GM12874 (cell line): ENCODE data around the gene TCL1A.

Source experiments
- TF ChIP-seq, protein P1 (sequence below): IDR thresholded peaks from 2 replicates; pipeline ENCODE4 v1.5.1; 2011; ENCODE audit warnings: low read depth, mild to moderate bottlenecking, control low read depth, low read length, moderate library complexity; ENCODE audit not compliant: insufficient read depth

Gene TCL1A

DNA sequence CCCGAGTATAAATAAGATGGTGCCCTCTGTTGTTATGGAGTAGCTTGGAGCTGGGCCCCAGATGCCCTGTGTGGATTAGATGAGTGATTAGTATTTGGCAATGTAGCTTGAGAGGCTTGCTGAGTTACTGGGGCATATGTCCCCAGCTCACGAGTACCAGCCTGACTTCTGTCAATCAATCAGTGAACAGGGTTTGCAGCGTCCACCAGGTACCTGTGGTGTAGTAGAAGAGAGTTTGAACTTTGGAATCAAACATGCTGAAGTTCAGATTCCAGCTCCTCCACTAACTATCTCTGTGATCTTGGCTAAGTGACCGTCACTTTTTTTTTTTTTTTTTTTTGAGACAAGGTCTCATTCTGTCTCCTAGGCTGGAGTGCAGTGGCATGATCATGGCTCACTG is 39.3 kb downstream of the TCL1A start:
- TF ChIP-seq, protein P1, sequence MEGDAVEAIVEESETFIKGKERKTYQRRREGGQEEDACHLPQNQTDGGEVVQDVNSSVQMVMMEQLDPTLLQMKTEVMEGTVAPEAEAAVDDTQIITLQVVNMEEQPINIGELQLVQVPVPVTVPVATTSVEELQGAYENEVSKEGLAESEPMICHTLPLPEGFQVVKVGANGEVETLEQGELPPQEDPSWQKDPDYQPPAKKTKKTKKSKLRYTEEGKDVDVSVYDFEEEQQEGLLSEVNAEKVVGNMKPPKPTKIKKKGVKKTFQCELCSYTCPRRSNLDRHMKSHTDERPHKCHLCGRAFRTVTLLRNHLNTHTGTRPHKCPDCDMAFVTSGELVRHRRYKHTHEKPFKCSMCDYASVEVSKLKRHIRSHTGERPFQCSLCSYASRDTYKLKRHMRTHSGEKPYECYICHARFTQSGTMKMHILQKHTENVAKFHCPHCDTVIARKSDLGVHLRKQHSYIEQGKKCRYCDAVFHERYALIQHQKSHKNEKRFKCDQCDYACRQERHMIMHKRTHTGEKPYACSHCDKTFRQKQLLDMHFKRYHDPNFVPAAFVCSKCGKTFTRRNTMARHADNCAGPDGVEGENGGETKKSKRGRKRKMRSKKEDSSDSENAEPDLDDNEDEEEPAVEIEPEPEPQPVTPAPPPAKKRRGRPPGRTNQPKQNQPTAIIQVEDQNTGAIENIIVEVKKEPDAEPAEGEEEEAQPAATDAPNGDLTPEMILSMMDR = no peak

DNA sequence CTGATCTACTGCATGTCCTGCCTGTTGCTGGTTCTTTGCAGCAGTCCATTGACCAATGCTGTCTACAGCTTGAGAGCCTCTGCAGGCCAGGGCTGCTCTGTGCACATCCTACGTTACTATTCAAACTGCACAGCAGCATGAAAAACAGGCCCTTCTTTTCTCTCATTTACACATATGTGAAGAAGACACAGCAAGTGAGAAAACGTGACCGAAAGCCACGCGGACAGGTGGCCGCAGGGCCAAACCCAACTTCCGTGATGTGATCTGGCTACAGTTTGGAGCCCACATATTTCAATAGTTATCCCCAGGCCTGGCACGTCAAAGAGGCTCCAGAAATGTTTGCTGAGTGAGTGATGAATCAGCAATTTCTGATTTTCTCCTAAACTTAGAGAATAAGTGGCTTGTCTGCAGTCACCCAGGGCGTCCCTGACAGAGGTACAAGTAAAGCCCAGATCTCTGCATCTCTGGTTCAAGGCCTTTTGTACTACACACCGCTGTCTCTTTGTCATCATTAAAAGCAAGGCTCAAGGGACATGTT is 45.6 kb downstream of the TCL1A start:
- TF ChIP-seq, protein P1 = no peak

DNA sequence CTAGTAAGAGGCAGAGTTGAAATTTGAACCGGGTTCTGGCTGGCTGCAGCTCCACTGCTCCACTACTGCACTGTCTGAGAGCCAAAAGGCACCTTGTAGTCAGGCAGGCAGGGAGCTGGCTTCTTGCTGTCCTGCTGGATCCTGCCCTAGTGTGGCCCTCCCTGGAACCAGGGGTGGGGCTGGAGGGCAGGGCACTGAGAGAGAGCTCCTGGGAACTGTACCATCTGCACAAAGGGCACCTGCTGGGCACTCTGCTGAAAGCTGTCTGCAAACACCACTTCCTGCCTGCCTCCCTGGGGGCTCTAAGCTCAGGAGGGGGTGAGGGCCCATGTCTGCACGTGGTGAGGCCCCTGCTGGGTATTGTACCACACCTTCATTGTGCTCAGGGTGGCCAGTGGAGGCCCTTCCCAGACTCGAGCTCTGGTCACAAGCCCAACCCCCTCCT is 46.7 kb downstream of the TCL1A start:
- TF ChIP-seq, protein P1 = no peak

DNA sequence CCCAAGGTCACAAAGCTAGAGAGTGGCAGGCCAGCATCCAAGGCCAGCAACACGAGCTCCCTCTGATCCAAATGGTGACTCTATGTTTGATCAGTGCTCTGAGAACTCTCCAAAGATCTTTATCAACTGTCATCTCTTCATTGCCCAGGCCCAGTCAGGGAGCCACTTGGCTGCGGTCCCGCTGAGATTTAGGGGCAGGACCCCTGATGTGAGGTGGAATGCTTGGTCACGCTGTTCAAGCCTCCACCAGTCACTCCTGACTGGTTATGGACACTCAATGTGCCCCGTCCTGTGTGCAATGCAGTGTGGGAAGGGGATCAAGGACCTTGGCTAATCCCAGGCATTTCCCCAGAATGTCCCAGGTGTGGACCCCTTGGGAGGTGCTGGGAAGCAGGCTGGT is 47.5 kb downstream of the TCL1A start:
- TF ChIP-seq, protein P1 = no peak

DNA sequence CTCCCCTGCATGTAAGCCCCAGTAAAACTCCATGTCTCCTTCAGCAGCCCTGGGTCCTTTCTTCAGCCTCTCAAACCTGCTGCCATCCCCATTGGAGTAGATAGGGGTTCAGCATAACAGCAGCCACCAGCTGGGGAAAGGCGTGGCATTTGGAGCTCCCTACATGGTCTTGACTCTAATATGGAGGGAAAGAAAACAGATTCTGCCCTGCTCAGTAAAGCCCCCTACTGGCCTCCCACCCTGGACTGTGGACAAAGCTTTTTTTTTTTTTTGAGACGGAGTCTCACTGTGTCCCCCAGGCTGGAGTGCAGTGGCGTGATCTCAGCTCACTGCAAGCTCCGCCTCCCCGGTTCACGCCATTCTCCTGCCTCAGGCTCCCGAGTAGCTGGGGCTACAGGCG is 48.4 kb downstream of the TCL1A start:
- TF ChIP-seq, protein P1 = peak; percentile 41; the same call in 1 of the 2 replicates

DNA sequence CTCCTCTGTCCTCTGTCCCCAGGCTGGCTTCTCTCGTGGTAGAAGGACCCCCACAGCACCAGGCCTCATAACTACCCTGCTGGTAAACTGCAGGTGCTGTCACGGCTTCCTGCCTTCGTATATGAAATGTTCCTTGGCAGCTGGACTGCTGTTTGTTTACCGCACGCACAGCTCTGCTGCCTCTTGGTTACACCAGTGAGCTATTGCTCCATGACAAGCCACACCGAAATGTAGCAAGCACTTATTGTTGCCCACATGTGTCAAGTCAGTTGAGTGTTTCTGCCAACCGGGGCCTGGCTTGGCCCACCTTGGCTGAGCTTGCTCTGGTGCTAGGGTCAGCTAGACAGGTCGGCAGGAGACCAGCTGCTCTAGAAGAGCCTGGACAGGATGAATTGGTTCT is 49.4 kb downstream of the TCL1A start:
- TF ChIP-seq, protein P1 = no peak

DNA sequence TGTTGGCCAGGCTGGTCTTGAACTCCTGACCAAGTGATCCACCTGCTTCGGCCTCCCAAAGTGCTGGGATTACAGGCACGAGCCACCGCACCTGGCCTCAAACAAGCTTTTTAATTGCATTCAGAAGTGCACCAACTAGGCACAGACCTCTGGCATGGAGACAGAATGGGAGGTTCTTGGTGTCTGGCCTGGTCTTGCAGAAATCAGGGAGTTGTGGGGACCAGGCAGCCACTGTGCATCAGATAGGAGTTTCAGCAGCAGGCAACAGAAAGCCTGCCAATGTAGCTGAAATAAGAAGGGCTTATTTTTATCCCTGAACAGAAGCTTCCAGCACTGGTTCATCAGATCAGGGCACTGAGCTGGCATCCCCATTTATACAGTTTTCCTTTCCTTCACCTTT is 49.9 kb downstream of the TCL1A start:
- TF ChIP-seq, protein P1 = no peak
